ENCODE results near the gene SERTAD4.
"Not testable (repeated sequence)": the region's sequence is repeated elsewhere in the genome, so short reads cannot be mapped to it uniquely, and the experiment has no call there.

Gene SERTAD4

GRCh38 chr1:210262167-210262896 lies 29.7 kb downstream of the SERTAD4 start:
- DNase-seq = no peak

GRCh38 chr1:210262897-210263272 lies 30.3 kb downstream of the SERTAD4 start:
- DNase-seq = no peak

GRCh38 chr1:210263963-210264362 lies 31.4 kb downstream of the SERTAD4 start:
- DNase-seq = no peak

- no peak for DNase-seq
These were observed 32.1 kb downstream of the SERTAD4 start for GRCh38 chr1:210264496-210265380.

- not testable (repeated sequence) for DNase-seq
These were observed 32.9 kb downstream of the SERTAD4 start for GRCh38 chr1:210265392-210265955.

GRCh38 chr1:210269981-210270380 lies 37.4 kb downstream of the SERTAD4 start:
- no peak for DNase-seq

- DNase-seq = no peak
These were observed 40.1 kb downstream of the SERTAD4 start for GRCh38 chr1:210272666-210273065.

- no peak for DNase-seq
These were observed 47.6 kb downstream of the SERTAD4 start for GRCh38 chr1:210280221-210280620.

GRCh38 chr1:210288116-210288515 lies 55.5 kb downstream of the SERTAD4 start:
- no peak for DNase-seq

- no peak for DNase-seq
These were observed 56.7 kb downstream of the SERTAD4 start for GRCh38 chr1:210289248-210289647.

GRCh38 chr1:210291081-210291764 lies 58.6 kb downstream of the SERTAD4 start:
- no peak for DNase-seq

GRCh38 chr1:210291786-210292230 lies 59.2 kb downstream of the SERTAD4 start:
- DNase-seq = no peak

GRCh38 chr1:210292231-210292871 lies 59.8 kb downstream of the SERTAD4 start:
- DNase-seq = peak; percentile 59

GRCh38 chr1:210293171-210293607 lies 60.6 kb downstream of the SERTAD4 start:
- DNase-seq = no peak

- DNase-seq = peak; percentile 50
These were observed 62.6 kb downstream of the SERTAD4 start for GRCh38 chr1:210294999-210295745.

Data from DMS79 (cell line).